ENCODE data around the gene GDI1.

GRCh38 chrX:154462396-154462795, 25.4 kb downstream of the GDI1 start:
- TF ChIP-seq CTCF (IDR thresholded peaks at IDR 0.05) (no peak), EZH2 (IDR thresholded peaks at IDR 0.05; ENCODE audit: borderline replicate concordance, insufficient read depth, low read depth, low read length, poor library complexity, severe bottlenecking) (no peak)

Measured in B cell (primary cell).